Activated T-cell treated with anti-CD3 and anti-CD28 coated beads for 4 hours (primary cell): ENCODE measurements around the gene CORO6.
"Not testable (repeated sequence)": the region's sequence is repeated elsewhere in the genome, so short reads cannot be mapped to it uniquely, and the experiment has no call there.

Experiments used
- DNase-seq: peaks from one replicate; pipeline ENCODE4 v3.0.0-alpha.2; 2020

Gene CORO6

GRCh38 chr17:29622337-29623282 lies at the start of gene CORO6:
CORO6 (minus strand) TSS chr17:29622912; CDS start chr17:29621421, 1,491 bp downstream.
- peak; percentile 64 for DNase-seq

- no peak for DNase-seq
These were observed 48.9 kb upstream of the CORO6 start for GRCh38 chr17:29671661-29672060.

GRCh38 chr17:29669266-29669665 lies 46.6 kb upstream of the CORO6 start:
- no peak for DNase-seq

GRCh38 chr17:29667969-29668368 lies 45.3 kb upstream of the CORO6 start:
- DNase-seq, result no peak

- no peak for DNase-seq
These were observed 42.7 kb upstream of the CORO6 start for GRCh38 chr17:29665481-29665810.

GRCh38 chr17:29664743-29665480 lies 42.2 kb upstream of the CORO6 start:
- no peak for DNase-seq

GRCh38 chr17:29663155-29663554 lies 40.4 kb upstream of the CORO6 start:
- no peak for DNase-seq

- no peak for DNase-seq
These were observed 38.5 kb upstream of the CORO6 start for GRCh38 chr17:29661213-29661612.

- DNase-seq, result no peak
These were observed 36.4 kb upstream of the CORO6 start for GRCh38 chr17:29659155-29659554.

- DNase-seq, result no peak
These were observed 32.6 kb upstream of the CORO6 start for GRCh38 chr17:29655323-29655722.

GRCh38 chr17:29653995-29654714 lies 31.4 kb upstream of the CORO6 start:
- no peak for DNase-seq

- DNase-seq, result no peak
These were observed 30.3 kb upstream of the CORO6 start for GRCh38 chr17:29652976-29653375.

- not testable (repeated sequence) for DNase-seq
These were observed 29.2 kb upstream of the CORO6 start for GRCh38 chr17:29651913-29652312.

GRCh38 chr17:29650396-29650795 lies 27.7 kb upstream of the CORO6 start:
- no peak for DNase-seq

GRCh38 chr17:29649359-29649758 lies 26.6 kb upstream of the CORO6 start:
- DNase-seq, result no peak

- no peak for DNase-seq
These were observed 25.3 kb upstream of the CORO6 start for GRCh38 chr17:29648005-29648404.

- no peak for DNase-seq
These were observed 22.9 kb upstream of the CORO6 start for GRCh38 chr17:29645515-29646051.

GRCh38 chr17:29643817-29644160 lies 21.1 kb upstream of the CORO6 start:
- no peak for DNase-seq

GRCh38 chr17:29642171-29642611 lies 19.5 kb upstream of the CORO6 start:
- DNase-seq, result no peak

GRCh38 chr17:29640981-29641642 lies 18.4 kb upstream of the CORO6 start:
- no peak for DNase-seq

- no peak for DNase-seq
These were observed 17.7 kb upstream of the CORO6 start for GRCh38 chr17:29640413-29640812.

GRCh38 chr17:29633886-29634285 lies 11.2 kb upstream of the CORO6 start:
- DNase-seq, result no peak
